GM19238 (cell line): ENCODE results near the gene TEX51.

Experiments
- DNase-seq: peaks from one replicate; pipeline ENCODE4 v3.0.0; 2011; ENCODE audit warnings: low spot score; ENCODE audit not compliant: insufficient read length

Gene TEX51

GRCh38 chr2:126878601-126879000, 20.1 kb upstream of the TEX51 start:
- DNase-seq = no peak

- no peak for DNase-seq
These were observed 19.1 kb upstream of the TEX51 start for GRCh38 chr2:126879348-126880298.

GRCh38 chr2:126880324-126880723, 18.4 kb upstream of the TEX51 start:
- no peak for DNase-seq

- no peak for DNase-seq
These were observed 17.9 kb upstream of the TEX51 start for GRCh38 chr2:126880817-126881216.

- DNase-seq = no peak
These were observed 17.1 kb upstream of the TEX51 start for GRCh38 chr2:126881591-126881990.

GRCh38 chr2:126882181-126882580, 16.5 kb upstream of the TEX51 start:
- DNase-seq = no peak

GRCh38 chr2:126882736-126883665, 15.7 kb upstream of the TEX51 start:
- DNase-seq = no peak

GRCh38 chr2:126883666-126884040, 15.0 kb upstream of the TEX51 start:
- no peak for DNase-seq

- no peak for DNase-seq
These were observed 13.6 kb upstream of the TEX51 start for GRCh38 chr2:126884861-126885750.

- no peak for DNase-seq
These were observed 12.9 kb upstream of the TEX51 start for GRCh38 chr2:126885751-126886210.

- peak; percentile 67 for DNase-seq
These were observed 12.3 kb upstream of the TEX51 start for GRCh38 chr2:126886211-126886915.

- DNase-seq = no peak
These were observed 11.8 kb upstream of the TEX51 start for GRCh38 chr2:126886916-126887280.

GRCh38 chr2:126887506-126887905, 11.2 kb upstream of the TEX51 start:
- DNase-seq = no peak

- no peak for DNase-seq
These were observed 10.6 kb upstream of the TEX51 start for GRCh38 chr2:126888046-126888445.

- DNase-seq = no peak
These were observed 9.6 kb upstream of the TEX51 start for GRCh38 chr2:126889071-126889470.

- no peak for DNase-seq
These were observed 9.1 kb upstream of the TEX51 start for GRCh38 chr2:126889496-126890135.

GRCh38 chr2:126890136-126890510, 8.6 kb upstream of the TEX51 start:
- no peak for DNase-seq

- no peak for DNase-seq
These were observed 7.9 kb upstream of the TEX51 start for GRCh38 chr2:126890551-126891450.
